Lower leg skin (tissue), 3 donors: ENCODE measurements around the gene NCOR2.

Experiments used
- POLR2A ChIP-seq, 2 donors: fragments of 450-650 bp; IDR thresholded peaks; one replicate each; pipeline ENCODE4 v1.6.1; 2016 to 2017; ENCODE audit warnings: antibody characterized with exemption in 2 of 2, mild to moderate bottlenecking in 1 of 2, moderate library complexity in 1 of 2
- TF ChIP-seq, protein P1 (sequence below), 3 donors: fragments of 450-650 bp; IDR thresholded peaks; one replicate each; pipeline ENCODE4 v1.5.1; 2016; ENCODE audit warnings: antibody characterized with exemption in 3 of 3, mild to moderate bottlenecking in 3 of 3, moderate library complexity in 2 of 3

DNA sequence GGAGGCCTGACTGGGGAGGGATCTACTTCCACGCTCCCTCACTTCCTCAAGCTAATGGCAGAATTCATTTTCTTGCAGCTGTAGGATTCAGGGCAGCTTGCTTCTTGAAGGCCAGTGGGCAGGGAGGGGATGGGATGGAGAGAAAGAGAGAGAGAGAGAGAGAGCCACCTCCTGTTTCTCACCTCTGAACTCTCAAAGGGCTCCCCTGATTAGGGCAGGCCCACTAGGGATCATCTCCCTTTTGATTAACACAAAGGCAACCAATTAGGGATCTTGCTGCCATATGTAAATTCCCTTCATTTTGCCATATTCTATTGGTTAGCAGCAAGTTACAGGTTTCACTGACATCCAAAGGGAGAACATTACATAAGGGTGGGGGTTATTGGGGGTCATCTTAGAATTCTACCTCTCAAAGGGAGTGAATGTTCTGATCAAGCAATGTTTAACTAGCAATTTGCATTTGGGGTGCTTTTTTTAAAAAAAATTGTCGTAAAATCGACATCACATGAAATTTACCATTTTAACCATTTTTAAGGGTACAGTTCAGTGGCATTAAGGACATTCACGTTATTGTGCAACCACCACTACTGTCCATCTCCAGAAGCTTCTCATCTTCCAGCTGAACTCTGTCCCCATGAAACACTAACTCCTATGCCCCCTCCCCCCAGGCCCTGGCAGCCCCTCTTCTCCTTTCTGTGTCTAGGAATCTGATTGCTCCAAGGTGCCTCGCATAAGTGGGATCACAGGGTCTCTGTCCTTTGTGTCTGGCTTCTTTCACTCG, 47.3 kb upstream of the NCOR2 start:
- TF ChIP-seq, protein P1, sequence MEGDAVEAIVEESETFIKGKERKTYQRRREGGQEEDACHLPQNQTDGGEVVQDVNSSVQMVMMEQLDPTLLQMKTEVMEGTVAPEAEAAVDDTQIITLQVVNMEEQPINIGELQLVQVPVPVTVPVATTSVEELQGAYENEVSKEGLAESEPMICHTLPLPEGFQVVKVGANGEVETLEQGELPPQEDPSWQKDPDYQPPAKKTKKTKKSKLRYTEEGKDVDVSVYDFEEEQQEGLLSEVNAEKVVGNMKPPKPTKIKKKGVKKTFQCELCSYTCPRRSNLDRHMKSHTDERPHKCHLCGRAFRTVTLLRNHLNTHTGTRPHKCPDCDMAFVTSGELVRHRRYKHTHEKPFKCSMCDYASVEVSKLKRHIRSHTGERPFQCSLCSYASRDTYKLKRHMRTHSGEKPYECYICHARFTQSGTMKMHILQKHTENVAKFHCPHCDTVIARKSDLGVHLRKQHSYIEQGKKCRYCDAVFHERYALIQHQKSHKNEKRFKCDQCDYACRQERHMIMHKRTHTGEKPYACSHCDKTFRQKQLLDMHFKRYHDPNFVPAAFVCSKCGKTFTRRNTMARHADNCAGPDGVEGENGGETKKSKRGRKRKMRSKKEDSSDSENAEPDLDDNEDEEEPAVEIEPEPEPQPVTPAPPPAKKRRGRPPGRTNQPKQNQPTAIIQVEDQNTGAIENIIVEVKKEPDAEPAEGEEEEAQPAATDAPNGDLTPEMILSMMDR (IDR thresholded peaks at IDR 0.05), result no peak
- no peak for TF ChIP-seq POLR2A (IDR thresholded peaks at IDR 0.05)
